Measurements from ENCODE around the gene PRR4.

Gene PRR4

DNA sequence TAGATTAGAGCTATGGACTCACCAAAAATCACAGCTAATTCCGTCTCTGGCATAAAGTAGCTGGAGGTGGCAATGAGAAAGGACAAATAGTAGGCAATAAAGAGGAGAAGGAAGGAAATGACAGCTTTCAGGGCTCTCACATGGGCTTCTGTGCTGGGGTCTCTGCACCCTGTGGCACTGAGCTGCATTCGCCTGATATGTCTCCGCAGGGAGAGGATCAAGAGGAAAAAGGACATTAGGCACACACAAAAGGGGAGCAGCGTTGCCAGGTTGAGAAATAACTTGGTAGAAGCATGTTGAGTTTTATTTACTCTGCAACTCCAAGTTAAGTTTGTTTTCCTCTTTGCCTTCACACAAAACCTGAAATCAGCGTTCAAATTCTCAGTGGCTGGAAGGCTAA, 47.5 kb downstream of the PRR4 start:
- DNase-seq (ENCODE audit: low read depth) = no peak

All from fibroblast of the conjunctiva (primary cell).